GM10266 (cell line): Measurements from ENCODE around the gene PACC1.

Source experiments
- DNase-seq: peaks from one replicate; pipeline ENCODE4 v3.0.0; 2012; ENCODE audit errors: extremely low spot score
- CTCF ChIP-seq: IDR thresholded peaks from 2 replicates; pipeline ENCODE4 v1.5.1; 2012; ENCODE audit warnings: mild to moderate bottlenecking, low read depth; ENCODE audit not compliant: control insufficient read depth, insufficient read depth; ENCODE audit errors: missing control alignments

Gene PACC1

GRCh38 chr1:212367474-212368072, 47.1 kb downstream of the PACC1 start:
- TF ChIP-seq CTCF: no peak
- DNase-seq: no peak

- TF ChIP-seq CTCF: no peak
Measured at GRCh38 chr1:212366901-212367300, 47.8 kb downstream of the PACC1 start.

GRCh38 chr1:212364985-212365384, 49.7 kb downstream of the PACC1 start:
- no peak for DNase-seq

More at GRCh38 chr1:212366901-212367300, 47.8 kb downstream of the PACC1 start:
- no peak for DNase-seq

GRCh38 chr1:212359794-212360479, 54.7 kb downstream of the PACC1 start:
- no peak for TF ChIP-seq CTCF
- DNase-seq: no peak

More at GRCh38 chr1:212364985-212365384, 49.7 kb downstream of the PACC1 start:
- TF ChIP-seq CTCF: no peak

GRCh38 chr1:212355230-212355969, 59.3 kb downstream of the PACC1 start:
- no peak for TF ChIP-seq CTCF
- DNase-seq: no peak

GRCh38 chr1:212354464-212354863, 60.2 kb downstream of the PACC1 start:
- no peak for TF ChIP-seq CTCF
- no peak for DNase-seq

- TF ChIP-seq CTCF: no peak
- no peak for DNase-seq
Measured at GRCh38 chr1:212353181-212353580, 61.5 kb downstream of the PACC1 start.
